Inferior parietal cortex (tissue), 1 donor: ENCODE data around the gene ETS1.
A peak's percentile ranks its signal among the peaks of the same experiment; 100 is the strongest.

Source experiments
- DNase-seq: peaks from one replicate; pipeline ENCODE4 v3.0.0-alpha.2; 2016; ENCODE audit errors: extremely low spot score

The ETS1 gene

GRCh38 chr11:128587415-128587814 is at the start of gene ETS1:
ETS1 (minus strand) TSS chr11:128587558; CDS start chr11:128573130, 14,428 bp downstream.
- DNase-seq: no peak

- DNase-seq: no peak
Measured at GRCh38 chr11:128634395-128634794, 47.0 kb upstream of the ETS1 start.

GRCh38 chr11:128633384-128633965 is 46.1 kb upstream of the ETS1 start:
- DNase-seq: no peak

GRCh38 chr11:128632141-128632791 is 44.9 kb upstream of the ETS1 start:
- DNase-seq: peak; percentile 23

- peak; percentile 92 for DNase-seq
Measured at GRCh38 chr11:128630367-128631230, 43.2 kb upstream of the ETS1 start.

- no peak for DNase-seq
Measured at GRCh38 chr11:128629516-128630106, 42.3 kb upstream of the ETS1 start.

GRCh38 chr11:128628686-128629085 is 41.3 kb upstream of the ETS1 start:
- no peak for DNase-seq

- DNase-seq: no peak
Measured at GRCh38 chr11:128628325-128628673, 40.9 kb upstream of the ETS1 start.

- DNase-seq: no peak
Measured at GRCh38 chr11:128627666-128628324, 40.4 kb upstream of the ETS1 start.

GRCh38 chr11:128626913-128627665 is 39.7 kb upstream of the ETS1 start:
- no peak for DNase-seq

- DNase-seq: no peak
Measured at GRCh38 chr11:128625746-128626145, 38.4 kb upstream of the ETS1 start.

- DNase-seq: no peak
Measured at GRCh38 chr11:128625326-128625725, 38.0 kb upstream of the ETS1 start.

GRCh38 chr11:128624269-128625175 is 37.2 kb upstream of the ETS1 start:
- no peak for DNase-seq

GRCh38 chr11:128623091-128623490 is 35.7 kb upstream of the ETS1 start:
- DNase-seq: no peak

- no peak for DNase-seq
Measured at GRCh38 chr11:128621601-128622501, 34.5 kb upstream of the ETS1 start.

- no peak for DNase-seq
Measured at GRCh38 chr11:128620309-128621100, 33.1 kb upstream of the ETS1 start.

- no peak for DNase-seq
Measured at GRCh38 chr11:128619540-128620308, 32.4 kb upstream of the ETS1 start.
